Right lobe of liver (tissue), 6 donors: ENCODE data around the gene GUCA2A. TPM values are rescaled to one million over a fixed set of nuclear protein-coding genes. Genes with fewer than 3 reads are reported as not detected.
A peak's percentile ranks its signal among the peaks of the same experiment; 100 is the strongest.
"Not testable (repeated sequence)": the region's sequence is repeated elsewhere in the genome, so short reads cannot be mapped to it uniquely, and the experiment has no call there.

Experiments
- ATAC-seq, 4 donors: fragments of 200-7000 bp; cut with Tn5 transposase; one replicate each; pipeline ENCODE4 v1.9.1; 2020; ENCODE audit warnings: mild to moderate bottlenecking in 4 of 4, moderate library complexity in 4 of 4
- DNase-seq, 3 donors: peaks; one replicate each; pipeline ENCODE4 v3.0.0-alpha.2; 2020
- H3K27ac ChIP-seq, 3 donors: fragments of 200-600 bp; one replicate each; pipeline ENCODE4 v1.8.0; 2022
- H3K27me3 ChIP-seq, 2 donors: fragments of 200-600 bp; one replicate each; pipeline ENCODE4 v1.8.0; 2022
- H3K36me3 ChIP-seq, 4 donors: fragments of 200-600 bp; sonication (generic) in 1 of 4; one replicate each; pipeline versions ENCODE4 v1.5.1 to v1.8.0; 2017 to 2022; ENCODE audit warnings: control low read depth in 1 of 4
- H3K4me1 ChIP-seq, 4 donors: fragments of 200-600 bp; sonication (generic) in 1 of 4; one replicate each; pipeline versions ENCODE4 v1.5.1 to v1.8.0; 2017 to 2022; ENCODE audit warnings: control low read depth in 1 of 4
- H3K4me3 ChIP-seq, 3 donors: fragments of 200-600 bp; one replicate each; pipeline ENCODE4 v1.8.0; 2022
- H3K9me3 ChIP-seq, 4 donors: fragments of 200-600 bp; sonication (generic) in 1 of 4; one replicate each; pipeline versions ENCODE4 v1.5.1 to v1.8.0; 2017 to 2022; ENCODE audit warnings: control low read depth in 1 of 4
- CTCF ChIP-seq, 4 donors: fragments of 200-600 bp in 3 of 4; fragments of 450-650 bp in 1 of 4; IDR thresholded peaks; one replicate each; pipeline versions ENCODE4 v1.5.1 to v1.8.0; 2016 to 2022; ENCODE audit warnings: antibody characterized with exemption in 4 of 4, mild to moderate bottlenecking in 2 of 4
- POLR2A ChIP-seq: fragments of 450-650 bp; IDR thresholded peaks from one replicate; pipeline ENCODE4 v1.6.1; 2017; ENCODE audit warnings: antibody characterized with exemption, mild to moderate bottlenecking
- WGBS: methylation state at CpG from one replicate; pipeline ENCODE4 v1.1.6; 2018; ENCODE audit warnings: low coverage, low lambda C conversion rate; ENCODE audit not compliant: insufficient coverage; ENCODE audit errors: missing lambda C conversion rate; 5-methylcytosine and 5-hydroxymethylcytosine counted together
- intact Hi-C, 2 donors: fragments of 100-400 bp; cut with DNase I; formaldehyde crosslinking; loops; one replicate each; pipeline versions ENCODE4 v1.11.2 to v1.14.1; 2022
- long read RNA-seq: library from polyadenylated mRNA; unstranded; transcript quantifications from one replicate; pipeline ENCODE4 v2.0.0, GENCODE V29; 2019
- total RNA-seq, 6 experiments: library from RNA; depleted of rRNA in 2 of 6; stranded (reverse); fragments of >200 nt in 2 of 6; fragmentation: NEBNext Ultra II Directional in 3 of 6; extraction: Animal tissue kit (Norgen Biotek cat#: 25700) in 3 of 6; gene quantifications; one replicate each; pipeline versions ENCODE4 v1.1.0 to v1.2.4, GENCODE V29; 2016 to 2023
- donor health status: DM: no; HTN: yes; CAD: no.
- donor health status: DM: no; HTN: no; CAD: no.
- donor health status: DM: no; HTN: no; CAD: no.
- donor health status: DM: no; HTN: yes; CAD: no.
- donor health status: DM: no; HTN: yes; CAD: no.

GUCA2A gene
- total RNA-seq = not detected
- long read RNA-seq = 0 reads

- ATAC-seq = peak in 2 of 4 donors; percentile 18 to 25
- H3K27me3 ChIP-seq = no peaks in the 10 kb centered on the region
- no peaks in the 10 kb centered on the region for H3K9me3 ChIP-seq
- no peaks in the 10 kb centered on the region for H3K36me3 ChIP-seq
- WGBS = 61% methylated on average over 7 of the region's 24 CpGs
- H3K27ac ChIP-seq = no peak within 1 kb of the TSS
- no peak within 1 kb of the TSS for H3K4me3 ChIP-seq
- intact Hi-C loops = no loop called here
- H3K4me1 ChIP-seq = no peaks in the 10 kb centered on the region
- TF ChIP-seq CTCF (IDR thresholded peaks at IDR 0.05) (no peak), POLR2A (no peak)
- DNase-seq = no peak
Observed at GRCh38 chr1:42164551-42165420, at the start of gene GUCA2A. Gene GUCA2A, minus strand, starts transcription at chr1:42164745. Its CDS starts 33 bp downstream, at chr1:42164712.

GRCh38 chr1:42211224-42211623 lies 46.7 kb upstream of the GUCA2A start:
- TF ChIP-seq POLR2A (no peak), CTCF (IDR thresholded peaks at IDR 0.05) (no peak)
- Histone ChIP-seq H3K27ac (no peak overlapping the region), H3K4me3 (no peak overlapping the region), H3K27me3 (no peaks in the 10 kb centered on the region), H3K4me1 (peaks cover 0 to 19% (median 3%) of the 10 kb centered on the region in 4 donors), H3K36me3 (no peaks in the 10 kb centered on the region), H3K9me3 (no peaks in the 10 kb centered on the region)
- 70% methylated on average over 2 of the region's 2 CpGs for whole genome bisulfite sequencing
- intact Hi-C loops = no loop called here
- no peak for DNase-seq
- no peak for ATAC-seq

- H3K4me1 ChIP-seq = peaks cover 0 to 19% (median 3%) of the 10 kb centered on the region in 4 donors
- no peak overlapping the region for H3K4me3 ChIP-seq
- H3K9me3 ChIP-seq = no peaks in the 10 kb centered on the region
- intact Hi-C loops = no loop called here
- ATAC-seq = no peak
- no peaks in the 10 kb centered on the region for H3K27me3 ChIP-seq
- no peak overlapping the region for H3K27ac ChIP-seq
- WGBS = 94% methylated on average over 2 of the region's 6 CpGs
- DNase-seq = no peak
- no peaks in the 10 kb centered on the region for H3K36me3 ChIP-seq
- TF ChIP-seq POLR2A (no peak), CTCF (IDR thresholded peaks at IDR 0.05) (no peak)
Observed at GRCh38 chr1:42210421-42211133, 46.0 kb upstream of the GUCA2A start.

GRCh38 chr1:42209526-42210251 lies 45.1 kb upstream of the GUCA2A start:
- no peak for DNase-seq
- no peak for ATAC-seq
- H3K27me3 ChIP-seq = no peaks in the 10 kb centered on the region
- no peaks in the 10 kb centered on the region for H3K36me3 ChIP-seq
- 100% methylated on average over 1 of the region's 6 CpGs for WGBS
- intact Hi-C loops = no loop called here
- H3K9me3 ChIP-seq = no peaks in the 10 kb centered on the region
- H3K4me1 ChIP-seq = peaks cover 0 to 13% (median under 1%) of the 10 kb centered on the region in 4 donors
- H3K27ac ChIP-seq = no peak overlapping the region
- H3K4me3 ChIP-seq = no peak overlapping the region
- no peak for TF ChIP-seq CTCF (IDR thresholded peaks at IDR 0.05)
- TF ChIP-seq POLR2A = no peak

GRCh38 chr1:42206930-42207329 lies 42.4 kb upstream of the GUCA2A start:
- H3K27me3 ChIP-seq, DNase-seq, H3K4me1 ChIP-seq, intact Hi-C loops, H3K4me3 ChIP-seq, ATAC-seq, H3K9me3 ChIP-seq, H3K27ac ChIP-seq, H3K36me3 ChIP-seq: not testable (repeated sequence)
- 100% methylated on average over 2 of the region's 2 CpGs for WGBS
